ENCODE measurements around the gene NPHP4. TPM values are rescaled to one million over a fixed set of nuclear protein-coding genes. Genes with fewer than 3 reads are reported as not detected.

The NPHP4 gene
- total and polyA plus RNA-seq, 9 of the 15 experiments (the other 6 are each of a cell fraction or from before 2014, with no cell fraction given): 0.52 to 26.2 (median 6.7) TPM

- TF ChIP-seq LARP7 (IDR thresholded peaks at IDR 0.05) (no peak), HDAC8 (tag; IDR thresholded peaks at IDR 0.05) (no peak), ZNF133 (CRISPR knock-in tag; IDR thresholded peaks at IDR 0.05) (no peak), FOXP4 (CRISPR knock-in tag; IDR thresholded peaks at IDR 0.05; ENCODE audit: borderline replicate concordance) (no peak), DACH1 (IDR thresholded peaks at IDR 0.05; ENCODE audit: partially characterized antibody) (no peak), RBM39 (optimal IDR thresholded peaks at IDR 0.05; ENCODE audit: low read depth, low read length) (no peak), SNRNP70 (optimal IDR thresholded peaks at IDR 0.05; ENCODE audit: low read depth, low read length) (no peak), ZNF644 (tag; IDR thresholded peaks at IDR 0.05; ENCODE audit: low read depth) (peak; percentile 83; the same call in 1 of the 2 replicates), KDM4B (IDR thresholded peaks at IDR 0.05; ENCODE audit: borderline replicate concordance in 2 of 2, low read depth in 1 of 2) (no peak), NR0B1 (IDR thresholded peaks at IDR 0.05; ENCODE audit: partially characterized antibody) (no peak), GMEB1 (CRISPR knock-in tag; IDR thresholded peaks at IDR 0.05) (no peak; the same call in 1 of the 2 replicates), KDM5B (IDR thresholded peaks at IDR 0.05; ENCODE audit: insufficient replicate concordance, low read depth, low read length) (peak; percentile 99), MED1 (CRISPR knock-in tag; IDR thresholded peaks at IDR 0.05; ENCODE audit: borderline replicate concordance) (no peak), POLR2B (IDR thresholded peaks at IDR 0.05; ENCODE audit: low read depth, partially characterized antibody) (peak; percentile 94), KLF1 (tag; IDR thresholded peaks at IDR 0.05) (no peak), SMC3 (conservative IDR thresholded peaks at IDR 0.05; ENCODE audit: insufficient read depth, low read depth, low read length) (no peak), ETS1 (conservative IDR thresholded peaks at IDR 0.05; ENCODE audit: control insufficient read depth, low read depth, low read length) (peak; percentile 77), HIVEP1 (CRISPR knock-in tag; IDR thresholded peaks at IDR 0.05) (no peak), ZNF696 (CRISPR knock-in tag; conservative IDR thresholded peaks at IDR 0.05) (no peak)
These were observed 74.5 kb downstream of the NPHP4 start (continued) for GRCh38 chr1:5917591-5918274.
